DMS79 (cell line): ENCODE results near the gene IFT27.
A peak's percentile ranks its signal among the peaks of the same experiment; 100 is the strongest.

Source experiments
- DNase-seq: peaks from one replicate; lab custom pipeline; 2025; lab: John Stamatoyannopoulos, UW

Gene IFT27

DNA sequence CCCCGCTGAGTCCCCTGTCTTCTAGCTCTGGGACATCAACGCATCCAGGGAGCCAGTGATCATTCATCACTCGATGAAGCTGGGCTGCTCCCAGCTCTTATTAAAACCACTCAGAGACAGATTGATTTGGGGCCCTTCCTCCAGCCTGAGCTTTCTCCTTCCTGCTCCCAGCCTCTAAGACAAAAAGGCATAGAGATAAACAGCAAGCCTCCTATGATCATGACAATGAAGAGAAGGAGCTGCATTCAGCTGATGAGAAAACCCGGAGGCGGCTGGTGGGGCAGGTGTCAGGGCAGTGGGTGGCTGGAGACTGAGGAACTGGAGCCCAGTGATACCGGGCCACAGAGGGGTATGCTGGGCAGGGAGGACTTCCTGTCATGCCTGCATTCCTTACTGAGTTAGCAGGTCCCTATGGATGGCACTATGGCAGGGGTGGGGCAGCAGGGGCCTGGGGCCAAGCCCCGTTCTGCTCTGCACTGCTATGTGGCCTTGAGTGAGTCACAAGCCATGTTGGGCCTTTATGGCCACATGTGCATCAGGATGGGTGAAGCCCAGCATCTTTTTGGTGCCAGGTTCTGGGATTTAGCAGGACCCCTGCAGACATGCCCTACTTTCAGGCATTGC is 20.7 kb upstream of the IFT27 start:
- DNase-seq = no peak

DNA sequence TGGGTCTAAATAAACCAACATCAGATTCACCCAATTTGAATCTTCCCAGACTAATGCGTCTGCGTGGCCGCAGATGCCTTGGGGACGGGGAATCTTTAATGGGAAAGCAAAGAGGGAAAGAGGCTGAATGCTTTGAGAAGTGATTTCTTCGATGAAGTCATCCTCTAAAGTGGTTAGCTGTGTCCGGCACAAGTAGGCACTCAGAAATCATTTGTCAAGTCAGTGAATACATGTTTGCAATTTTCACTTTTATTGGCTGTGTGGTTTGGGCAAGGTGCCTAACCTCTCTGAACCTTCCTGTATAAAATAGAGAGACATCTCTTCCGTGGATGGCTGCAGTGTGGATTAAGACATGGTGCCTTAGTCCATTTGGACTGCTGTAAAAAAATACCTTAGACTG is 19.7 kb upstream of the IFT27 start:
- peak; percentile 23 for DNase-seq

DNA sequence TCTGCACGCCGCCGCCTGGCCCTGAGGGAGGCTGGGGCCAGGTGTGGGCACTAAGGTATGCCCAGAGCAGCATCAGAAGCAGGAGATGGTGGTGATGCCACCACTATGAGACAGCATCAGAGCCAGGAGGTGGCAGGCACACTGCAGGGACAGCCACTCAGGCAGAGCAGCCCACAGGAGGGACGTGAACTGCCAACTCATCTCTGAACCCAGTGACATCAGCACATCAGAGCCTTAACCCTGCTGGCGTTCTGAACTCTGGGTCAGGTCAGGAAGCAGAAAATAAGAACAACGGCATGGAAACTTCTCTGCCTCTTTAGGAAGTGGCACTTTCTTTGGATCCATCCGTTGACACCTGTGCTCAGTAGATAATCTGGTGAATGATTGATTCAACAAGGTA is 14.7 kb upstream of the IFT27 start:
- no peak for DNase-seq

DNA sequence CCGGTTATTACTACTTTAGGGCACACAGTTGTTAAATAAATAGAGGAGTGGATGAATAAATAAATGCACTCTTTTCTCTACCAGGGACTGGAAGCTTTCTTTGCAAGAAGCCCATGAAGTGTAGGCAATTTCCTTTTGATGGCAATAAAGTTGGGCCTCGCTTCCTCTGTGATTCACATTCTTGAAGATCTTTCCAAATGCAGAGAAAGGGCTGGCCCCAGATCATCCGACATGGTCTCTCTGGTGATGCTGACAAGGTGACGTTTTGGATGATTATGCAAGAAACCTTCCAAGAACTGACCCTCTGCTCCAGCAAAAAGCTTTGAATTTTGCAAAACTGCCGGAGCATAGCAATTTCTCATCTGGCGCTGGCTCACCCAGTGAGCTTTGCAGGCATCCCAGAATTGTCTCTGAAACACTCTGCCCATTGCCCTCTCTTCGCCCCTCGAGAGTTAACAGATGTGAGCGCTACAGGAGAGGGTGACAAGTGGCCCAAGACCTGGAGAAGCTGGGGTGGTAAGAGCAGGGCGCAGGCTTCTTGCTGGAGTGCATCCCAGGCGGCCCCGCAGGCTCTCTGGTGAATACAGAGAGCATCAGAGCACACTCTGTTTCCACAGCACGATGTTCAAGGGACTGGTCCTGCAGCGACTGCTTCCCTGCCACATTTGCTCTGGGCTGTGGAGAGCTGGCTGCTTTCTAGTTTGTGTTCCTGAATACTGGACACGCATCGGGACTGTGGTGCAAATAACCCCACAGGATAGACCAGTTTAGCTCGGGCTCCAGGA is 11.5 kb upstream of the IFT27 start:
- DNase-seq = no peak

DNA sequence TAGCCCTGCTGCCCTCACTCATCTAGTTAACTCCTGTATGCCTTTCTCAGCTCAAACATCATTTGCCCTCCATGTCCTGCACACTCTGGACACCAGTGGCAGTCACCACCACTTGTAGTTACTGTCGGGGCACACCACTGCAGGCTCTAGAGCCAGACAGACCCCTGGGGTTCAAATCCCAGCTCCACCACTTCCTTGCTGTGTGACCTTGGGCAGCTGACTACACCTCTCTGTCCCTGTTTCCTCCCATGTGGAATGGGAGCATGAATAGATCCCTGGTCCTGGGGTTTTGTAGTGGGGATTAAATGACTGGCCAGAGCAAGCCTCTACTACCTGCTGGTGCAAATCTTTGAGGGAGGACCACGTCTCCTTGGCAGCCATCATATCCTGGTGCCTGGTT is 7.8 kb upstream of the IFT27 start:
- DNase-seq = no peak

DNA sequence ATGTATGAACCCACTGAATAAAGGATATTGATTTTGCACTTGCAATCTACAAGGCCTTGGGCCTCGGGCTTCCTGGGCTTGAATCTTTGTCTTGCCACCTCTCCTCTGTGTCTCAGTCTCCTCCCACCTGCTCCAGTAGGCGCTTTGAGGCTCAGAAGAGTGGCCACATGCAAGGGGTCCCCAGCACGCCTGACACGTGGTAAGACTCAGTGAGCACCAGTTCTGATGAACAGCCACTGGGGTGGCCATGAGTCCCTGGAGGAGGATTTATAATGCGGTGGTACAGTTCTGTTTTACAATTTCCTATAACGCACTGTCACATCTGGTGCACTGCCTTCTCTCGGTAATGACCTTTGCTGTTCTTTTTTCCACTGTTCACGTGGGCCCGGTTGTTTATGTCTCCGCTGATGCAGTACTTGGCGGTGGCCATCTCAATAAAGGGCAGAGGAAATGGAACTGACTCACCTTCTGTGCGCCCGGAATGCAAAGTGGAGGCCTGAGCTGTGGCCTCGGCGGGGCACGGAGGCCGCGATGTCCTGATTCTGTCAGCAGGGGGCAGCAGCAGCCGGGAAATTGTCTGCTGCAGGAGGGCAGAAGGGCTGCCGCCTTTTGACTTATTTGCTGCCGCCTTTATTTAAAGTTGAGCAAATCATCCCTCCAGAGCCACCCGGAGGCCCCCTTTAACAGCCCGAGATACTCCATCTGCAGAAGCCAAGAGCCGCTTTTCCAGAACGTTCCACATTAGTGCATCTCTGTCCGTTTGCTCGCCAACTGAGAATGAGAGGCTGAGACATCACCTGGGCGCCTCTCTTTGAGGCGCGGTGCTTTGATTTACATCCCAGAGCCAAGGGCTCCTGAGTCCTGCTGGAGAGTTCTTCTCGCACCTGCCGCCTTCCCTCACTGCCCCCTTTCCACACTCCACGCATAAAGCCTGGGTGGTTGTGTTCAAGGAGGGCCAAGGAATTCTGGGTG is 6.0 kb upstream of the IFT27 start:
- DNase-seq = peak; percentile 19

DNA sequence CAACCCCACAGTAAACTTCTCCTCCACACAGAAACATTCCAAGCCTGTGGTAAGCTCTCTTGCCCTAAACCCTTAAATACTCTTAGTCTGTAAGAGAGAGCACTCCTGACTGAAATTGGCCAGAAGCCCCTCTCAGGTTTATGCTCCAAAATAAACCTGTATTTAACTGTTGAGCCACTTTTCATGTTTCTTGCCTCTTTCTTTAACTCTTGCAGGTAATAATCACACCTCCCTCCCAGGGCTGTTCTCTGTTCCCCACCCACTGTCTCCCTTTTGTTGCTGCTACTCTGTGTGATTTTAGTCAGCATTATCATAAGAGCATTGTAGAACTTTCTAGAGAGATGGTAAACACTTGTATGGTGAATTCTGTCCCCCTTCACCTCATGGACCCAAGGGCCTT is 2.1 kb upstream of the IFT27 start:
- no peak for DNase-seq

DNA sequence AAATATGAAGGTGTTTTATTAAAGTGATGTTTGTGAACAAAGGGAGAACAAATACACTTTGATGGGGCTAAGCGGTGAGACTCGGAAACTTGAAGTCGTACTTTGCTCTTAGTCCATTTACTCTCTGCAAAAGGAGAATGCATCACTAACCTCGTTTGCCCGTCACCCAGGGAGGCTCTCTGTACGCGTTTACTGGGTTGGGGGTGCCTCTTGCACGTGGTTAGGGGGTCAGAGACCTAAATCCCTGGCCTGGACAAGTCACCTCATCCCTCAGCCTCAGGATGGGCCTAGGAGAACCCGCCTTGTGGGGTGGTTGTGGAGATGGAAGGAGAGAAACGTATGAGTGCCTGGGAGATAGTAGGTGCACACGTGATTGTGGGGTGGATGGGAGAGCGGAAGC is 803 bp upstream of the IFT27 start:
- DNase-seq = no peak

DNA sequence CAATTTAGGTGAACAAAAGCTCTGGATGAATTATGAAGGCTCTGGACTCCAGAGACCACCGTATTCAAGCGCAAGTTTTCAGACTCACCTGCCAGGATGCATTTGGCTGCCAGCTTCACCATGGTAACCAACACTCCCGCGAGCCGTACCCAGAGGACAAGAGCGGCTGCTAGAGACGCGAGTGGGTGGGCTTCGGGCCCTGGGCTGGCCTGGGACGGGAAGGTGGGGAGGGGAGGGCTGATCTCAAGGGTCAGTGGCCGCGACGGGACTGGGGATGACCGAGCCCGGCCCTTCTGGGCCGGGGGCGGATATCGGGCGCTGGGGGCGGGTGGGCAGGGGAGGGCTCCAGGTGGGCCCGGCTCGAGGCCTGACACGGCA is 344 bp downstream of the IFT27 start:
- DNase-seq = no peak

DNA sequence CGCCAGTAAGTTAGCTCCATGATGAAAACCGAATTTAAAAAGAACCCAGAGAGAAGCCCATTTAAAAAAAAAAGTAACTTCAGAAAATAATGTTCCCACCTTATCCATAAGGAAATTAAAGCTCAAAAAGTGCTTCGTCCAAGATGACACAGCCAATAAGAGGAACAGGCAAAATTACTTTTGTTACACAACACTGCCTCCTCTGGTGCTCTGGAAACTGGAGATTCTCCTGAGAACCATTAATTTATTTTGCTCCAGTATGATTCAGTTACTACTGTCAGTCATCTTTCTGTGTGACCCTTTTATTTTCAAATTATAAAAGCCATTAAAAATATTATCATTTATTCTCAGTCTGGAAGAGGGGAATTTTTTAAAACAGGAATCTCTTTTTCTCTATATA is 2.0 kb downstream of the IFT27 start:
- DNase-seq = no peak

DNA sequence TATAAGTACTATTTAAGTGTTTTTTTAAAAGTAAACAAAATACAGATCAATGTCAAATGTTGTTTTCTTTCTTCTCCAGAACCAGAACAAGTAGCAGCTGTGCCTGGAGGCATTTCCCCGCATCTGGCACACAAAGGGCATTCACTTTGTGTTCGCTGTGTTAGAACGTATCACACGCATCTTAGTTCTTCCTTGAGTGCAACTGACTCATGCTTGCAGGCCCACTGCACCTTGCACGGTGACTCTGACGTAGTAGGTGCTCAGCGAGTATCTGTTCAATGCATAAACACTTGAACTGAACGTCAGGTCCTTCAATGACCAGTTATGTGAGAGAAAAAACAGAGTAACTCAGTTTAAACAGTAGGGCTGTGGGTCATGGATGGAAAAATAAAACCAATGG is 3.5 kb downstream of the IFT27 start:
- DNase-seq = no peak

DNA sequence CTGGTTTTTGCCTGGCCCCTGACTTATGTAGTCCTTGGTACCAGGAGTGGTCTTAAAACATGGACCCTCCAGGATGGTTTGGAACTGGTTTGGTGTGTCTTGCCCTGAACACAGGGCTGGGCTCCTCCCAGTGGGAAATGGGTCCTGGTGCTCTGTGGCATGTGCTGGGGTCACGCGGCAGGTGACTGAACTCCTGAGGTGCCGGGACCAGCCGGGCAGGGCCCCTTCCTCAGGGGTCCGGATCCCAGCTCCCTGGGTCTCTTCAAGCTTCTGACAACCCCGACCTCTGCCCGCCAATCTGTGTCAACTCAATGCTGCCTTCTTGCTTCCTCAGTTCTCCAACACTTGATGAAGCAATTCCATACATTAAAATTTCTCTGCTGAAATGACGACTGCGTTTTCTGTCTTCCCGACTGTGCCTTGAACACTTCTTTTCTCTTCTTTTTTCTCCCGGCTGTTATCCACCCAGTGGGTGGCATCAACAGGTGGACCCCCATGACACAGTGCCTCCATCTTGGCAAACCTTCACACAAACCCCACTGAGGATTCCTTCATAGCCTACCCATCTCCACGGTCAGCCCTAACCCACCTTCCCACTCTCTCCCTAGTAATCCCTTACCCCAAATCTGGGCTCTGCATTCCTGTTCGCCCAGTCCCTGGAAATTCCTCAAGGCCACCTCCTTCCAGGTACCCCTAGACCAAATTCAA is 4.4 kb downstream of the IFT27 start:
- DNase-seq = no peak

DNA sequence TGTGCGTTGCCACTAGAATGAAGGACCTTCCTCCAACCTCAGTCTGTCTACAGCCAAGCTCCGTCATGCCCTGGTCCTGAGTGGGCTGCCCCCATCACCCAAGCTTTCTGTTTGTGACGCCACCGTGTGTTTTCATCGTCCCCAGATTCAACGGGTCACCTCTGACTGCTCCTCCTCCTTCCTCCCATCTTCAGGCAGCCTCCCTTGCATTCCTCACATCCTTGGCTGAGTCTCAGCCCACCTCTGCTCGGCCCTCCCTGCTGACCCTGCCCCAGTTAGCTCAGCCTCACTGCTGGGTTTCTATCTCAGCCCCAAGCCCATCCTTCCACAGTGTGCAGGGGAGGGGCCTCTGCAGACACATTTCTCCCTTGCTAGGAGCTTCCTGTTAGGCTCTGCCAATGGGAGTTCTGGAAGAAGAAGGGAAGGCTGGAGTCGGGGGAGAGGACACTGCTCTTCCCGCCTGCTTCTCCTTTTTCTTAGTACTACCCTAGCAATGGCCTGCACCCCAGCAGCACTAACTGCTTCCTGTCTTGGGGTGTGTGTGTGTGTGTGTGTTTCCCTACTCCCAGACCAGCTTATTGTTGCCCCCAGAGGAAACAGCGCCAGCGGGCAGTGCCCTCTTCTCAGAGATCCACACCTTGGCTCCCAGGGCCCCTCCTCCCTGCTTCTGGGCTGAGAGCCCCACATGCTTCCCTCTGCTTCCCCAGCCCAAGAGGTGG is 5.2 kb downstream of the IFT27 start:
- DNase-seq = no peak

DNA sequence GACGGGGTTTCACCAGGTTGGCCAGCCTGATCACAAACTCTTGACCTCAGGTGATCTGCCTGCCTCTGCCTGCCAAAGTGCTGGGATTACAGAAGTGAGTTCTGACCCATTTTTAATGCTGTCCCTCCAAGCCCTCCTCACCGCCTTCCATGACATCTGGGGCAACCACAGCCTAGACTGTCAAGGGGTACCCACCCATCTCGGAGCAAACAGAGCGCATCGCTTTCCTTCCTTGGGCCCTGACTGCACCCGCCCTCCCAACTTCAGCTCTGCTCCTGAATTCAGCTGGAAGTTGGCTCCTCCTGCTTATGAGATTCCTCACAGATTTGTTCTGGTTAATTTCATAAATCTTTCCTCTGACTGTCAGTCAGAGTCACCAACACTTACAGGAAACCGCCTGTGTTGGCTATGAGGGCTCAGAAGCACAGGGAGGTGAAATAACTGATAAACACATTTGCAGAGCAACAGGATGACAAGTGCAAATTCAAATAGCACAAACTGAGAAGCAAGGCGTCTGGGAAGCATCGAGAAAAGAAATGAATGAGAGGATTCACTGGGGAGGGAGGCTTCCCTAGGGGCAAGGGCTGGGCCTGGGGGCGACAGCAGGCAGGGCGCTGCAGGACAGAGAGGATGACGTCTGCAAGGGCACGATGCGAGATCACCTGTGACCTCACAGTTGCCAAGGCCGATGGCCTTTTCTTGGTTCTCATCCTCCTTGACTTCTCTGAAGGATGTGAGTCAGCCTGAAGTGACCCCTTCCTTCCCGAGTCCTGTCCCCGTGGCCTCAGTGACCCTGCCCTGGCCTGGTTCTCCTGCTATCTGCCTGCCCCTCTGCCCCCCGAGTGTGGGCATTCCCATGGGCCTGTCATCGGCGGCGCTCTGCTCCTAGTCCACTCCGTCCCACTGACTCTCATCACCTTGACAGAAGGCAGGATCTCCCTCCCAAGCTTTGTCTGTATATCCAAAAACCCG is 6.1 kb downstream of the IFT27 start:
- no peak for DNase-seq

DNA sequence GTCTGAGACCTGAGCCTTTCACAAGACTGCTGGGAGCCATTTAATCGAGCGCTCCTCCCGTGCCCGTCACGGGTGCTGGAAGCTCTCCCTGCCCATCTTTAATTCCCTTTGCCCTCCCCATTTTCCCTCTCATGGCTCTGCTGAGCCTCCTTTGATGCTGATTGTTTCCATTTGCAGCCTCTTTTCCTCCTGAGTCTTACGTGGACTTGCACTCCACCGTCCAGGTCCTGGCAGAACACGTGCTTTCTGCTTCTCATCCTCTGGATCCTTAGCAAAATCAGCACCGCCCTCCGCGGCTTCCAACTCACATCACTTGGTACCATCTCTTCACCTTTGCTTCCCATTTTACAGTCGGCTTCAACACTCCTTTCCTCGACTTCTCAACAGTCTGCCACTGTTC is 7.3 kb downstream of the IFT27 start:
- DNase-seq = no peak

DNA sequence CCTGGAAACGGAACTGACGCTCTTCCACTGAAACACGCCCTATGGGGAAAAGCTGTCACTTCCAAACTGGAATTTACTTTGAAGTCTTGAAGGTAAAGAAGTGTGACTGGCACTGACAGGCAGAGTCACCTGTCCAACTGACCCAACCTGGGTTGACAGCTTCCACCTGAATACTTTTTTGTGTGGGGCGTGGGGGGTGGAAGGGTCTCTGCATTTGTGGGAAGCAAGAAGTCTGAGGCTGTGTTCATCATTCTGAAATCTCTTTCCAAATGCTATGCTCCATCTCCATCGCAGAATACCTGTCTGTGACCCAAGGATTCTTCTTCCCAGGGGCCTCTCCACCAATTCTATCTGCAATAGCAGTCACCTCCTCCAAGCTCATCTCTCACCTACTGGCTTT is 7.8 kb downstream of the IFT27 start:
- DNase-seq = no peak

DNA sequence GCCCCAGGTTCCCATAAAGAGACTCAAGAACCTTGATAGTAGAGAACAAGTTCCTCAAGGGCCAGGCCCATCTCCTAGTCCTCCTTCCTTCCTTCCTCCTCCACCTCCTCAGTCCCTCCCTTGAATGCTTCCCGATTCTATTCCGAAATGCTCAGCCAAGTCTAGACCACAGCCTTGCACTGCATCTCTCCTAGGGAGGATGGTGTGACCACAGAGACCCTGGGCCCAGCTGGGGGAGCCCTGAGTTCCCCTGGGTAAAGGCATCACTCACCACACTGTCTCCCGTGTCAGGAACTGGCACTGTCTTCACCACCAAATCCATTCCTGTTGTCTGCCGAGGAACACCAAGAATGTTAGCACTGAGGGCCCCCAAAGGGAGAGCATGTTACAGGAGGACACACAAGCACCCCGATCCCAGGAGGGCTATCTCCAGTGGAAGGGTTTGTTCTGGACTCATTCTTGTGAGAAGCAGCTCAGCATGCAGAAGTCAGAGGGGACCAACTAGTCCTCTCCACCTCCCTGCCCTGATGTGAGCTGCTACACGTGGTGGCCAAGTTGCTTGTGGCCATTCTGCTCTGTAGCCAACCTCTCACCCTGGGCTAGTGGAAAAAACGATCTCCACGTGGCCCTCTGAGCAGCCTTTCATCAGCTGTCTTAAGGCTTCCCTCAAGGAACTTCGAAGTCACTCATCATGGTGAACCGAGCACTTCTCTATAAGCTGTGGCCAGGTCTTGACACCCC is 8.7 kb downstream of the IFT27 start:
- DNase-seq = no peak

DNA sequence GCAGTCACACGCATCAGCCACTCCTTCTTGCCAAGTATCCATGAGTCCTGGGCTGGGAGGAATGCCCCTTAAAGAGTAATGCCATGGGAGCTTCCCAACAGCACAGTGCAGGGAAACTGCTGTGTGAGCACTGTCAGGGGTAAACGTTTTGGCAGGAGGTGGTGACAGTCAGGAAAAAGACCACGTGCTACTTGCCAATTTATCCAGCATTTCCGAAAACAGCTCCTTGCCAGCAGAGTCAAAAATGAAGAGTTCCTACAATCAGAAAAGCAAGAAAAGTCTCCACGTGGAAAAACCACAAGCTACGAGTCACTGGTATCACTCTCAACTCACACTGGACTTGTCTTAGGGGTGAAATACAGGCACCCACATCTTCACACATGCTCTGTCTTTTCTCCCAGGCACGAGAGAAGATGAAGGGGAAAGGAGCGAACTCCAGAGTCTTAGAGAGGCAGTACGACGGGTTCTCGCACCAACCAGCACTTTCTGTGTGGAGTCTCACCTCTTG is 9.9 kb downstream of the IFT27 start:
- no peak for DNase-seq
